ENCODE measurements around the gene RTN4IP1.
A peak's percentile ranks its signal among the peaks of the same experiment; 100 is the strongest.
"Not testable (repeated sequence)": the region's sequence is repeated elsewhere in the genome, so short reads cannot be mapped to it uniquely, and the experiment has no call there.

RTN4IP1 gene

GRCh38 chr6:106553440-106553839, 75.9 kb downstream of the RTN4IP1 start:
- Histone ChIP-seq H3K27me3 (replicated peaks; ENCODE audit: control insufficient read depth, insufficient read depth, low read length, poor library complexity, severe bottlenecking) (no peaks in the 10 kb centered on the region), H3K9me3 (ENCODE audit: control insufficient read depth, low read length) (no peaks in the 10 kb centered on the region), H3K4me3 (ENCODE audit: insufficient read depth, low read depth, low read length, poor library complexity, severe bottlenecking) (no peak overlapping the region), H3K36me3 (ENCODE audit: control insufficient read depth, insufficient read depth, low read length) (peaks cover 47% of the 10 kb centered on the region), H3K27ac (ENCODE audit: insufficient read depth, low read length, poor library complexity, severe bottlenecking) (no peak overlapping the region), H3K4me1 (ENCODE audit: control insufficient read depth, insufficient read depth, low read length, poor library complexity, severe bottlenecking) (no peaks in the 10 kb centered on the region)
- no peak for DNase-seq

GRCh38 chr6:106551155-106551554, 78.1 kb downstream of the RTN4IP1 start:
- Histone ChIP-seq H3K27ac (ENCODE audit: insufficient read depth, low read length, poor library complexity, severe bottlenecking) (no peak overlapping the region), H3K9me3 (ENCODE audit: control insufficient read depth, low read length) (no peaks in the 10 kb centered on the region), H3K27me3 (replicated peaks; ENCODE audit: control insufficient read depth, insufficient read depth, low read length, poor library complexity, severe bottlenecking) (no peaks in the 10 kb centered on the region), H3K4me3 (ENCODE audit: insufficient read depth, low read depth, low read length, poor library complexity, severe bottlenecking) (no peak overlapping the region), H3K36me3 (ENCODE audit: control insufficient read depth, insufficient read depth, low read length) (peaks cover 54% of the 10 kb centered on the region), H3K4me1 (ENCODE audit: control insufficient read depth, insufficient read depth, low read length, poor library complexity, severe bottlenecking) (no peaks in the 10 kb centered on the region)
- no peak for DNase-seq

- Histone ChIP-seq H3K27me3 (replicated peaks; ENCODE audit: control insufficient read depth, insufficient read depth, low read length, poor library complexity, severe bottlenecking) (no peaks in the 10 kb centered on the region), H3K27ac (ENCODE audit: insufficient read depth, low read length, poor library complexity, severe bottlenecking) (no peak overlapping the region), H3K9me3 (ENCODE audit: control insufficient read depth, low read length) (no peaks in the 10 kb centered on the region), H3K36me3 (ENCODE audit: control insufficient read depth, insufficient read depth, low read length) (peaks cover 62% of the 10 kb centered on the region), H3K4me3 (ENCODE audit: insufficient read depth, low read depth, low read length, poor library complexity, severe bottlenecking) (no peak overlapping the region), H3K4me1 (ENCODE audit: control insufficient read depth, insufficient read depth, low read length, poor library complexity, severe bottlenecking) (peaks cover 3% of the 10 kb centered on the region)
- DNase-seq, result no peak
Measured at GRCh38 chr6:106549521-106549920, 79.8 kb downstream of the RTN4IP1 start.

DNA sequence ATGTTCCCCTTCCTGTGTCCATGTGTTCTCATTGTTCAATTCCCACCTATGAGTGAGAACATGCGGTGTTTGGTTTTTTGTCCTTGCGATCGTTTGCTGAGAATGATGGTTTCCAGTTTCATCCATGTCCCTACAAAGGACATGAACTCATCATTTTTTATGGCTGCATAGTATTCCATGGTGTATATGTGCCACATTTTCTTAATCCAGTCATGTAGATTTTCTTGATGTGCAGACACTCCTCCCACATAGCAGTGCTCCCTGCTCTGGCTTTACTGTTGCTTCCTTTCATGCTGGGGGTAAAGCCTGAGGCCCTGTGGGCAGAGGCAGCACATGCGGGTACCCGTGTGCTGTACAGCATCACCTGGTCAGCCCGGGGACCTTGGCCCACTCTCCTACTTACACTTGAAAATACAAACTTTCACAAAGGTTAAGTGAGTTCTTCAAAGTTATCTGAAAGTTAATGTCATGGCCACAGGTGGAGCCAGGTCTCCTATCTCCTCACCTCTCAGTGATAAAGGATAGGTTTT, 80.3 kb downstream of the RTN4IP1 start:
- H3K27me3 ChIP-seq (replicated peaks; ENCODE audit: control insufficient read depth, insufficient read depth, low read length, poor library complexity, severe bottlenecking); H3K9me3 ChIP-seq (ENCODE audit: control insufficient read depth, low read length); H3K27ac ChIP-seq (ENCODE audit: insufficient read depth, low read length, poor library complexity, severe bottlenecking); H3K4me1 ChIP-seq (ENCODE audit: control insufficient read depth, insufficient read depth, low read length, poor library complexity, severe bottlenecking); H3K4me3 ChIP-seq (ENCODE audit: insufficient read depth, low read depth, low read length, poor library complexity, severe bottlenecking); DNase-seq: not testable (repeated sequence)
- peaks cover 62% of the 10 kb centered on the region for H3K36me3 ChIP-seq (ENCODE audit: control insufficient read depth, insufficient read depth, low read length)

DNA sequence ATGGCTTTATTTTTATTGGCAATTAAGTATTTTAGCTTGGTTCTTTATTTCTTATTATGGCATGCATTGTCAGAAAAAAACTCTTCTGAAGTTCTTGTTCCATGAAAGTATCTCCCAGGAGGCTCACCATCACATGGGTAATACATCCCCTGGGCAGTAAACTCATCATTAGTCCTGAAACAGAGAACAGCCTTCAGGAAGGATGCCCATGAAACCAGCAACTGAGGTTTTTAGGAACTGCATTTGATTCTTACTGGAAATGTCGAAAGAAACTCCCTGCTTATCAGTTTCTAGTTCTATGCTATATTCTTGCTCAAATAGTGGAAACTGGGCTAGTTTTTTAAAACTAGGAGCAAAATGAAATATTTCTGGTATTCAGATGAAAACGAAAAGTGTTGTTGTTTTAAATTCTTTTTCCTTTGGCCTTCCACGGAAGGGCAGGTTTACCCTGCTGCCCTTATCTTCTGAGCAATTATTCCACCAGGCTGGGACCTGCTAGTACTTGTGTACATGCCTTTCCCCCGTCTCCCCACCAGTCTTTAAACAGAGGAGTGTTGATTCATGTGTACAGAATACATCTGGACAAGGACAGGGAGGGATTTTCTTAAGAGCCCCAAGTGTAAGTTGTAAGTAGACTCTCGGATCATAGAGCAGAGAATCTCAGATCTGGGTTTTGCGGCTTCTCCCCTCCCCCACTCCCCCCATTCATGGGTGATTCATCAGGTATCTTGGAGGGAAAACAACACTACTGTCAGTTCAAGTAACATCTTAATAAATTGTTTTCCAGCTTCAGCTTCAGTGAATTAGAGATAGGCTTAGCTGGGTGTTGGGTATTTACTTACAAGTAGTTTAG, 81.5 kb downstream of the RTN4IP1 start:
- Histone ChIP-seq H3K9me3 (ENCODE audit: control insufficient read depth, low read length) (no peaks in the 10 kb centered on the region), H3K27ac (ENCODE audit: insufficient read depth, low read length, poor library complexity, severe bottlenecking) (peak overlapping the region; percentile 40), H3K4me1 (ENCODE audit: control insufficient read depth, insufficient read depth, low read length, poor library complexity, severe bottlenecking) (peaks cover 3% of the 10 kb centered on the region), H3K36me3 (ENCODE audit: control insufficient read depth, insufficient read depth, low read length) (peaks cover 61% of the 10 kb centered on the region), H3K27me3 (replicated peaks; ENCODE audit: control insufficient read depth, insufficient read depth, low read length, poor library complexity, severe bottlenecking) (no peaks in the 10 kb centered on the region), H3K4me3 (ENCODE audit: insufficient read depth, low read depth, low read length, poor library complexity, severe bottlenecking) (no peak overlapping the region)
- DNase-seq, result peak in 1 of 3 donors; percentile 6

- H3K4me1 ChIP-seq (ENCODE audit: control insufficient read depth, insufficient read depth, low read length, poor library complexity, severe bottlenecking), result peaks cover 3% of the 10 kb centered on the region
Measured at GRCh38 chr6:106546691-106547414, 82.4 kb downstream of the RTN4IP1 start.

DNA sequence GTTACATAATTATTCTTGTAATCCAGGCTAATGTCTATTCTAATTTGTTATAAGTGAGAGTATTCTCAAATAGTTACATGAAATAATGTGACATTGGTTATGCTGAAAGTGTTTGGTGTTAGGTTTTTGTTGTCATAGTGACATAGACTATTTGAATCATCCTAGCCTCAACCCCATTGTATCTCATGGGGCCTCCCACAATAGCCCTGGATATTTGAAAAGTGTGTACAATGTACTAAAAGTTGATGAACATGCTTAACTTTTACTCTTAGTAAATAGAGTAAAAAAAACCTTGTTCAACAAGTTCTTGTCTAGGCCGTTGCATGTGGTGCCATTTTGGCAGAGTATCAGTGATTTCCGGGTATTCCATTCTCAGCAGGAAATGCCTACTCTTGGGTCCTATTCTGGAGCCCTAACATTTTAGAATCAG, 83.0 kb downstream of the RTN4IP1 start:
- no peaks in the 10 kb centered on the region for H3K27me3 ChIP-seq (replicated peaks; ENCODE audit: control insufficient read depth, insufficient read depth, low read length, poor library complexity, severe bottlenecking)
- H3K4me1 ChIP-seq (ENCODE audit: control insufficient read depth, insufficient read depth, low read length, poor library complexity, severe bottlenecking), result peaks cover 3% of the 10 kb centered on the region
- no peak for DNase-seq
- H3K27ac ChIP-seq (ENCODE audit: insufficient read depth, low read length, poor library complexity, severe bottlenecking), result no peak overlapping the region
- peaks cover 56% of the 10 kb centered on the region for H3K36me3 ChIP-seq (ENCODE audit: control insufficient read depth, insufficient read depth, low read length)
- no peak overlapping the region for H3K4me3 ChIP-seq (ENCODE audit: insufficient read depth, low read depth, low read length, poor library complexity, severe bottlenecking)
- H3K9me3 ChIP-seq (ENCODE audit: control insufficient read depth, low read length), result no peaks in the 10 kb centered on the region

More at GRCh38 chr6:106546691-106547414, 82.4 kb downstream of the RTN4IP1 start:
- peaks cover 57% of the 10 kb centered on the region for H3K36me3 ChIP-seq (ENCODE audit: control insufficient read depth, insufficient read depth, low read length)
- no peak overlapping the region for H3K4me3 ChIP-seq (ENCODE audit: insufficient read depth, low read depth, low read length, poor library complexity, severe bottlenecking)
- H3K27me3 ChIP-seq (replicated peaks; ENCODE audit: control insufficient read depth, insufficient read depth, low read length, poor library complexity, severe bottlenecking), result no peaks in the 10 kb centered on the region
- no peaks in the 10 kb centered on the region for H3K9me3 ChIP-seq (ENCODE audit: control insufficient read depth, low read length)
- no peak overlapping the region for H3K27ac ChIP-seq (ENCODE audit: insufficient read depth, low read length, poor library complexity, severe bottlenecking)
- no peak for DNase-seq

DNA sequence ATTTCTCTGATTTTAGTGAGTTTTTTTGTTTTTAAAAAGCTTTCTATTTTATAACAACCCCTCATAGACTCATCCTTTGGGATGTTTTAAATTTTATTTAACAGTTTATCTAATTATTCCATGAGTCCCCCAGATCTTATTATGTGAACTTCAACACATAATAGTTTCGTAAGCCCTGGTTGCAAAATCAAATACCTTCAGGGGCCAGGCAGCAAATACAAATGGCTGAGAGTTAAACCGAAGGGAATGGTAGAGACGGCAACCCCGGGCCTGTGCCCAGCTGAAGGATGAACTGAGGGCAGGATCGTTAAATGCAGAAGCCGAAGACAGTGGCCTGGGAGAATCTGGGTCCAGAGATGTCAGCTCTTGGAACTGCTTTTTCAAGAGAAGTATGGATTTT, 88.4 kb downstream of the RTN4IP1 start:
- no peaks in the 10 kb centered on the region for H3K27me3 ChIP-seq (replicated peaks; ENCODE audit: control insufficient read depth, insufficient read depth, low read length, poor library complexity, severe bottlenecking)
- H3K27ac ChIP-seq (ENCODE audit: insufficient read depth, low read length, poor library complexity, severe bottlenecking), result no peak overlapping the region
- DNase-seq, result no peak
- H3K9me3 ChIP-seq (ENCODE audit: control insufficient read depth, low read length), result no peaks in the 10 kb centered on the region
- peaks cover 13% of the 10 kb centered on the region for H3K4me1 ChIP-seq (ENCODE audit: control insufficient read depth, insufficient read depth, low read length, poor library complexity, severe bottlenecking)
- H3K4me3 ChIP-seq (ENCODE audit: insufficient read depth, low read depth, low read length, poor library complexity, severe bottlenecking), result no peak overlapping the region
- peaks cover 35% of the 10 kb centered on the region for H3K36me3 ChIP-seq (ENCODE audit: control insufficient read depth, insufficient read depth, low read length)

DNA sequence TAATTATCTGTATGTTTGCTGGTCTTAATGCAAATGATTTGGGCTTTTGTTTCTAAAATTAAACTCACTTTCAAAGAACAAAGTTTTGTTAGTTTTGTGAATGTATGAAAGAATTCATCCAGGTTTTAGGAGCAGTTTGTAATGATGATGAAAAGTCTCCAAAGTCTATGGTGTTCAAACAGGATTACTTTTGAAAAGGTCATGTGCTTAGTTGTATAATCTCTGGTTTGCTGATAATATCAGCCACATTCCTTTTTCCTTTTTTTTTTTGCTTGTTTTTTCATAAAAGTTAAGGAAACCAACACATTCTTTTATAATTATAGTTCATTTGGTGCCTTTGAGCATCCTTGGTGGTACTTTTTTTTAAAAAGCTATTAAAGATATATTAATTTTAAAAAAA, 88.9 kb downstream of the RTN4IP1 start:
- peaks cover 12% of the 10 kb centered on the region for H3K4me1 ChIP-seq (ENCODE audit: control insufficient read depth, insufficient read depth, low read length, poor library complexity, severe bottlenecking)
- H3K9me3 ChIP-seq (ENCODE audit: control insufficient read depth, low read length), result no peaks in the 10 kb centered on the region
- peaks cover 33% of the 10 kb centered on the region for H3K36me3 ChIP-seq (ENCODE audit: control insufficient read depth, insufficient read depth, low read length)
- no peak overlapping the region for H3K27ac ChIP-seq (ENCODE audit: insufficient read depth, low read length, poor library complexity, severe bottlenecking)
- no peaks in the 10 kb centered on the region for H3K27me3 ChIP-seq (replicated peaks; ENCODE audit: control insufficient read depth, insufficient read depth, low read length, poor library complexity, severe bottlenecking)
- H3K4me3 ChIP-seq (ENCODE audit: insufficient read depth, low read depth, low read length, poor library complexity, severe bottlenecking), result no peak overlapping the region
- no peak for DNase-seq

- Histone ChIP-seq H3K36me3 (ENCODE audit: control insufficient read depth, insufficient read depth, low read length) (peaks cover 28% of the 10 kb centered on the region), H3K4me1 (ENCODE audit: control insufficient read depth, insufficient read depth, low read length, poor library complexity, severe bottlenecking) (peaks cover 11% of the 10 kb centered on the region), H3K9me3 (ENCODE audit: control insufficient read depth, low read length) (no peaks in the 10 kb centered on the region), H3K27ac (ENCODE audit: insufficient read depth, low read length, poor library complexity, severe bottlenecking) (no peak overlapping the region), H3K27me3 (replicated peaks; ENCODE audit: control insufficient read depth, insufficient read depth, low read length, poor library complexity, severe bottlenecking) (no peaks in the 10 kb centered on the region), H3K4me3 (ENCODE audit: insufficient read depth, low read depth, low read length, poor library complexity, severe bottlenecking) (no peak overlapping the region)
- DNase-seq, result no peak
Measured at GRCh38 chr6:106539936-106540335, 89.4 kb downstream of the RTN4IP1 start.

Data from effector memory CD4-positive, alpha-beta T cell (primary cell).